ENCODE results near the gene MAPK8IP2. TPM values are rescaled to one million over a fixed set of nuclear protein-coding genes. Genes with fewer than 3 reads are reported as not detected.
A peak's percentile ranks its signal among the peaks of the same experiment; 100 is the strongest.

Gene MAPK8IP2
- total and polyA plus RNA-seq, 2 of the 13 experiments (the other 11 are each of a cell fraction or from before 2014, with no cell fraction given) = 1.3 to 2.6 TPM

DNA sequence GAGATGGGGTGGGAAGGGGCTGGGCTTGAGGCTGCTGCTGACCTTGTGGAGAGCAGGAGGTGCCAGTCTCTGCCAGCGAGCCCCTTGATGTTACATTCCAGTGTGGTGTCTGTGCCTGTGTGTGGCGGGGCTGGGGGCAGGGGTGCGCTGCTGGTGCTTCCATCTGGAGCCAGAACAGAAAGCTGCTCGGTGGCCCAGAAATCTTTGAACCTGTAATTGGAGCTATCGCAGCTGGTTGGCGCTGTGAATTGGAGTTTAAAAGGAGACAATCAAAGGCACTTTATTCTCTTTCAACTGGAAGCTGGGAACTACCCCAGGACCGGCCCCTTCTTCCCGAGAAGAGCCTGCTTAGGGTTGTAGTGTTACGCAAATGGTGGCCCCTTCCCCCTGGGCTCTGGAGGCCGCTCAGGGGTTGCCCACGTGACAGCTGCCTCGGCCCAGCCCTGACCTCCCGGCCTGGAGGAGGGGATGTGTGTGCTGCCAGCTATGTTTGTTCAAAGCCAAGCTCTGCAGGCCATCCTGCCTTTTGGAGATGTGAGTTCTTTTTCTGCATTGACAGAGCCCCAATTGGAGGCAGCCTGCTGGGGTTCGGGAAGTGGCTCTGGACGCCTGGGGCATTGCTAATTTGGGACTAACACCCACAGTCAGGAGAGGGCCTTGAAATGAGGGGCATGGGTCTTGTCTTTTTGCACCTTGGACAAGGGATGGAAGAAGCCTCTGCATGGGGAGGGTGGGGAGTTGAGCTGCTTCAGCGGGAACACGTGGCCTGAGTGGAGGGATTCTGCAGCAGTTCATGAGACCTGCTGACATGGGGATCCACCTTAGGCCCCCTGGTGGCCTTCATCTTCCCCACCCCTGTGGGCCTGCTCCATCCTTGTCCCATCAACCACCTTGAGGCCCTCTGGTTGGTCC lies 41.4 kb downstream of the MAPK8IP2 start (continued):
- TF ChIP-seq, protein P1, sequence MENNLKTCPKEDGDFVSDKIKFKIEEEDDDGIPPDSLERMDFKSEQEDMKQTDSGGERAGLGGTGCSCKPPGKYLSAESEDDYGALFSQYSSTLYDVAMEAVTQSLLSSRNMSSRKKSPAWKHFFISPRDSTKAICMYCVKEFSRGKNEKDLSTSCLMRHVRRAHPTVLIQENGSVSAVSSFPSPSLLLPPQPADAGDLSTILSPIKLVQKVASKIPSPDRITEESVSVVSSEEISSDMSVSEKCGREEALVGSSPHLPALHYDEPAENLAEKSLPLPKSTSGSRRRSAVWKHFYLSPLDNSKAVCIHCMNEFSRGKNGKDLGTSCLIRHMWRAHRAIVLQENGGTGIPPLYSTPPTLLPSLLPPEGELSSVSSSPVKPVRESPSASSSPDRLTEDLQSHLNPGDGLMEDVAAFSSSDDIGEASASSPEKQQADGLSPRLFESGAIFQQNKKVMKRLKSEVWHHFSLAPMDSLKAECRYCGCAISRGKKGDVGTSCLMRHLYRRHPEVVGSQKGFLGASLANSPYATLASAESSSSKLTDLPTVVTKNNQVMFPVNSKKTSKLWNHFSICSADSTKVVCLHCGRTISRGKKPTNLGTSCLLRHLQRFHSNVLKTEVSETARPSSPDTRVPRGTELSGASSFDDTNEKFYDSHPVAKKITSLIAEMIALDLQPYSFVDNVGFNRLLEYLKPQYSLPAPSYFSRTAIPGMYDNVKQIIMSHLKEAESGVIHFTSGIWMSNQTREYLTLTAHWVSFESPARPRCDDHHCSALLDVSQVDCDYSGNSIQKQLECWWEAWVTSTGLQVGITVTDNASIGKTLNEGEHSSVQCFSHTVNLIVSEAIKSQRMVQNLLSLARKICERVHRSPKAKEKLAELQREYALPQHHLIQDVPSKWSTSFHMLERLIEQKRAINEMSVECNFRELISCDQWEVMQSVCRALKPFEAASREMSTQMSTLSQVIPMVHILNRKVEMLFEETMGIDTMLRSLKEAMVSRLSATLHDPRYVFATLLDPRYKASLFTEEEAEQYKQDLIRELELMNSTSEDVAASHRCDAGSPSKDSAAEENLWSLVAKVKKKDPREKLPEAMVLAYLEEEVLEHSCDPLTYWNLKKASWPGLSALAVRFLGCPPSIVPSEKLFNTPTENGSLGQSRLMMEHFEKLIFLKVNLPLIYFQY (CRISPR knock-in tag; IDR thresholded peaks at IDR 0.05; ENCODE audit: borderline replicate concordance) = no peak
- TF ChIP-seq ZNF841 (CRISPR knock-in tag; IDR thresholded peaks at IDR 0.05; ENCODE audit: borderline replicate concordance) (no peak), CCDC6 (CRISPR knock-in tag; IDR thresholded peaks at IDR 0.05) (no peak; the same call in 1 of the 2 replicates), FOXM1 (CRISPR knock-in tag; IDR thresholded peaks at IDR 0.05) (no peak), ZFP37 (CRISPR knock-in tag; IDR thresholded peaks at IDR 0.05; ENCODE audit: borderline replicate concordance) (no peak), WIZ (CRISPR knock-in tag; IDR thresholded peaks at IDR 0.05) (no peak), ZNF878 (CRISPR knock-in tag; IDR thresholded peaks at IDR 0.05) (peak; percentile 74; the same call in 1 of the 2 replicates), HNRNPK (IDR thresholded peaks at IDR 0.05; ENCODE audit: low read depth, low read length, poor library complexity, severe bottlenecking) (no peak), RBAK (CRISPR knock-in tag; IDR thresholded peaks at IDR 0.05) (no peak), ONECUT2 (CRISPR knock-in tag; IDR thresholded peaks at IDR 0.05) (no peak), ZNF256 (CRISPR knock-in tag; conservative IDR thresholded peaks at IDR 0.05) (0 out of 2 replicates have a peak, but pooled peaks have one; percentile 3), TARDBP (CRISPR knock-in tag; IDR thresholded peaks at IDR 0.05) (peak; percentile 88), ZSCAN21 (CRISPR knock-in tag; IDR thresholded peaks at IDR 0.05; ENCODE audit: borderline replicate concordance) (no peak), HOXD1 (CRISPR knock-in tag; IDR thresholded peaks at IDR 0.05) (no peak), ZNF263 (CRISPR knock-in tag; IDR thresholded peaks at IDR 0.05) (peak; percentile 18), MED13 (CRISPR knock-in tag; IDR thresholded peaks at IDR 0.05) (peak; percentile 32; the same call in 1 of the 2 replicates), JUN (CRISPR knock-in tag; IDR thresholded peaks at IDR 0.05) (no peak; the same call in 1 of the 2 replicates), CENPX (CRISPR knock-in tag; IDR thresholded peaks at IDR 0.05) (no peak), PCBP1 (IDR thresholded peaks at IDR 0.05; ENCODE audit: borderline replicate concordance, low read depth, low read length) (peak; percentile 23; the same call in 1 of the 2 replicates), ZNF614 (CRISPR knock-in tag; IDR thresholded peaks at IDR 0.05; ENCODE audit: borderline replicate concordance) (peak; percentile 26; the same call in 1 of the 2 replicates), ZNF143 (CRISPR knock-in tag; IDR thresholded peaks at IDR 0.05) (no peak; the same call in none of the 2 replicates), RNF2 (conservative IDR thresholded peaks at IDR 0.05; ENCODE audit: low read depth) (peak; percentile 52; the same call in 1 of the 2 replicates), KDM6A (CRISPR knock-in tag; IDR thresholded peaks at IDR 0.05; ENCODE audit: low read depth) (no peak; the same call in 1 of the 2 replicates), NR3C1 (CRISPR knock-in tag; IDR thresholded peaks at IDR 0.05) (no peak), ZNF782 (CRISPR knock-in tag; IDR thresholded peaks at IDR 0.05; ENCODE audit: borderline replicate concordance) (0 out of 2 replicates have a peak, but pooled peaks have one; percentile 7), PAF1 (CRISPR knock-in tag; IDR thresholded peaks at IDR 0.05) (no peak), ZNF660 (CRISPR knock-in tag; IDR thresholded peaks at IDR 0.05; ENCODE audit: borderline replicate concordance, low read depth) (no peak), ATF7 (IDR thresholded peaks at IDR 0.05) (no peak), ATF7 (CRISPR knock-in tag; IDR thresholded peaks at IDR 0.05) (no peak)
